Stimulated activated CD8-positive, alpha-beta memory T cell treated with anti-CD3 and anti-CD28 coated beads, Interleukin-4, amount 100 ng/mL, for 48 hours (primary cell): ENCODE measurements around the gene NR3C2.

Experiments used
- DNase-seq: peaks from one replicate; pipeline ENCODE4 v3.0.0-alpha.2; 2020

The NR3C2 gene

DNA sequence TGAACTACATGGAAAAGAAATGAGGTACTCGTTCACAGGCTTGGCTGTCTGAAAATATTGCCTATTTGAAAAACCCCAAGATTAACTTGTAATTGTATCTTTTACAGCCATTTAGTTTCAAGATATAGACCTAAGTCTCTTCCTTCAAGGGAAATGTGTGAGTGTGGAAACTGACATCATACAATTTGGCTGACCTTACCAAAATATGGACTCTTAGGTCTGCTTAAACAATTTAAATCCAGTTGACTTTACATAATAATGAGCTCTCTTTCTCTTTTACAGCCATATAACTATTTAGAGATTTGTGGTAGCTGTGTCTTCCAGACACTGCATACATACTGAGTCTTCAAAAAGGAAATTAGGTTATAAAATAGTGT lies 186.9 kb downstream of the NR3C2 start:
- DNase-seq: no peak

DNA sequence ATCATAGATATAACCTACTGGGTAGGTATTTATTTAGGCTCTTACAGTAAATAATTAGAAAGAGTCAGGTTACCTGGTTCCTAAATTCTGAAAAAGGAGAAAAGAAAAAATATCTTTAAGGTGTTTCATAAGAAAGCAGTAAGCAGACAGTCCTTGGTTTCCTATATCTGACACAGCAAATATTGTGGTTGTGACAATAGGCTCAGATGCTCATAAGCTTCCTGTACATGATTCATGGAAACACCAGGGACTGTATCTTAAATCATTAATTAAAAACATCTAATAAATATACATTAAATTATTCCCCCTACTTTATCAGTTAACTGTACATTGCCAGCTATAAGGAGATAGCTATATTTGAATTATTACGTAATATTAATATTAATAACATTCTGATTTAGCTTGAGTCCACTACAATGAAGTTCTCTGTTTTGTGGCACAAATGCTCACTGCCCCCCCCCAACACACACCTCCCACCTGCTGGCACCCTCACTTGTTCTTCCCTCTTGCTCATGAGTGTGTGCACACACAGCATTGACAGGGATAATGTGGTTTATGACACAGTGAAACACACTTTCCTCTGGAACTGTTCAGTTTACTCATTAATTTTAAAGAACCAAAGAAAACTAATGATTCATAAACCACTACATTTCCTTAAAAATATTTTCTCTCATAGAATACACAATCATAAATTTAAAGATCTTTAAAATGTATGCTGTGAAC lies 187.4 kb downstream of the NR3C2 start:
- no peak for DNase-seq

DNA sequence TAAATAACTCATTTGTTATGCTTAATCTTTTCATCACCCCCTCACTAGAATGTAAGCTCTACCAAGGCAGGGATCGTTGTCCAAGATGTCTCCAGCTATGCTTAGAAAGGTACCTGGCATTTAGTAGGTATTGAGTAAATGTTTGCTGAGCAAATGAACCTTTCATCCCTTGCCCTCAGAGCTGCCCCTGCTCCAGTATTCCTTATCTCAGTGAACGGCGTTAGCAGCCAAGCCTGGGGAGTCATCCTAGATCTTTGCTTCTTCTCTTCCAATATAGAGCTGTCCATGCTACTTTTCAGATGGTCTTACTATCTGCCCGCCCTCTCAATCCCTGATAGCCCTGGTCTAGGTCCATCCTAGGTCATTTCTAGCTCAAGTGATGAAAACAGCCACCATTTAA lies 188.4 kb downstream of the NR3C2 start:
- no peak for DNase-seq

DNA sequence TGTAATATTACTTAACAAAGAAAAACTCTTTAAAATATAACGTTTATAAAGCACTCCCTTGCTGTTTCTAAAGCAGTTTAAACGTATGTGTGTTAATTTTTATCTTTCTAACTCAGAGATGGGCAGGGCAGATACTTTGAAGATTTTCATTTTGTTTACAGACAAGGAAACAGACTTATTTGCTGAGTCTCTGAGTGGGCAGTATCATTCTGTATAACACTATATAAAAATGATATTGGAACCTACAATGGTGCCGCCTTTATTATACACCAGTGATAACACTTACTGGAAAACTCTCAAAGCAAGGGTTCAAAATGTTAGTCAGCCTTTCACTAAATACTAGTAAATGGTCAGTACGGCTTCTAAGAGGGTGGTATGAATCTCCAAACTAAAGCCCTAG lies 193.4 kb downstream of the NR3C2 start:
- no peak for DNase-seq

DNA sequence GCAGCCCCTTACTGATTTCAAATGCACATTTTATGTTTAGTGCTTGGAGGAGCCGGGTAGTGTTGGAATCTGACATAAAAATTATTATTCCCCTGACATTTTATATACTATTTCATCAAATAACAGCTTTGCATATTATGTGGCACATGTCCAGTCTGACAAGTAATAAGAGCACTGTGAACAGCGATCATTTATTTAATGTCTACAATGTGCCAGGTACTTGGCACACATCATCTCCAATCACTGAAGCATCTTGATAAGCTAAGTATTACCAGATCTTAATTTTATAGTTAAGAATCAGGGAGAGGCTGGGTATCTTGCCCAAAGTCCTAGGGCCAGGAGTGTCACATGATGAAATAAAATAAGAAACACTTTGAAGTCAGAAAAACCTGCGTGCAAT lies 197.2 kb downstream of the NR3C2 start:
- DNase-seq: no peak

DNA sequence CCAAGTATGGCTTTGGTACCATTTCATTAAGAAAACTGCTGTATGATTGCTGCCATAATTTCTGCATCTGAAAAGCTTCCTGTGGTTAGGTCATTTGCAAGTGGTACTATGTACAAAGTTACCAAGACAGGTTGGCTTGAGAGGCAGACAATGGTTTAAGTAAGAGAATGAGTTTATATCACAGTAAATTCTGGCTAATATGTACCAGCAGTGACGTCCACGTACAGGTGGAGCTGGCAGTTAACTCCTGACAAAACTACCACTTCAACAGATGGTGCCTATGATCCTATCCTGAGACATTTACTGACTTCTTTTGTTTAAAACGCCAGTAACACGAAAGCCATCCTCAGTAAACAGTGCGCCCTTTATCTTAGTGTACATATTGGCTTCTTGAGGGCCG lies 198.4 kb downstream of the NR3C2 start:
- DNase-seq: no peak

DNA sequence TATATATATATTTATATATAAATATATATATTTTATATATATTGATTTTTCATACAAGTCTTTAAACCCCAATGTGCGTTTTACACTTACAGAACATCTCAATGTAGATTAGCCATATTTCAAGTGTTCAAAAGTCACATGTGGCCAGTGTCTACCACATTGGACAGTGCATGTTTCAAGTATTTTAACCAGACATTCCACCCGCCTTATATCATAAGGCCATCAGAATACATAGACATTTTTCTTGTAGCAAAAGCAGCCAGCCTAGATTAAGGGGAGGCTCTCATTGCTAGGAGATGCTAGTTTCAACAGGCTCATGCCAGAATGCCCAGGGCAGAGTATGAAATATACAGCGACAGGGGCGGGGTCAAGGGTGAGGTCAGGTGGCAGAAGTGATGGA lies 202.0 kb downstream of the NR3C2 start:
- DNase-seq: no peak

DNA sequence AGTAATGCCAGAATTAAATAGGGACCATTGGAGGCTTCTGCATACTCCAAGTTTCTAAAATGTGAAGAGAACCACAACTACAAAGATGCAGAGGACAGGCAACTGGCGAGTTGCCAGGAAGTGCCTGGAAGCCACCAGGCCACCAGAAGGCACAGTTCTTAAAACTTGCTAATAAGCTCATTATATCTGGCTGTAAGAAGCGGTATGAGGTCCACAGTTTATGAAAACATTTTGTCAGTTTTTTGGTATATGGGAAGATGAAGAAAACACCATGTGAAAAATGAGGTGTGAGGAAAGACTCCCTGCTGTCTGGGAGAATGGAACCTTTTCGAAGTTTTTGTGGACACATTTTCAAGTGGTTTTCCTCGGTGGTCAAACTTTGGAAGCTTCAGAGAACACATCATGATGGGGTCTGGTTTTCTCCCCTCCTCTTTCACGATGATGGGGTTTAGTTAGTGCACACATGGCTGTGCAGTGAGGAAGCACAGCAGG lies 202.7 kb downstream of the NR3C2 start:
- DNase-seq: no peak

DNA sequence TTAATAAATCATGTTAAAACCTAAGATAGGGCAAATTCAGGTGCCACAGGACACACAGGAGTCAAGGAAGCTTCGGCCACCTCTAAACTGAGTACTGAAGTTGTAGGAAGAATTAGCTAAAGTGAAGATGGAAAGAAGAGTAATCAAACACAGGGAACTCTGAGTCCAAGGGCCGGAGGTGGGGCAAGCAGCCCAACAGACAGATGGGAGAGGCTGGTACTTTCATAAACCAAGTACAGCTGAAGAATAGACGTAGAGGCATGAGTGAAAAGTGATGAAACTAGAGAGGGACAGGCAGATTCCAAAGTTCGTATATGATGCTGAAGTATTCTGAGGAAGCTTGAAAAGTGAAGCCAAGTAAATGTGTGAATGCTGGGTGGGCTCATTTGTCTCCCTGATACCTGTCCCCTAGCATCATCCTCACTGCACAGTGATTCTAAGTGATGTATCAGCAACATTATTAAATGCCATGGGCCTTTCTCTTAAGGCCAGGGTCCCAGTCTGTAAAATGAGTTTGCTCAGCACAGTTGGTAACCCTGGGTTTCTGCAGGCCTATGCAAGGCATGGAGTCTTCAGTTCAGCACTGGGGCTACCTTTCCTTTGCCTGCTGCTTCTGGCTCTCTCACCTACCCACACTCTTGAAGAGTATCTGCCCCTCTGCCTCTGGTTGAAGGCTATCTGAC lies 203.3 kb downstream of the NR3C2 start:
- no peak for DNase-seq

DNA sequence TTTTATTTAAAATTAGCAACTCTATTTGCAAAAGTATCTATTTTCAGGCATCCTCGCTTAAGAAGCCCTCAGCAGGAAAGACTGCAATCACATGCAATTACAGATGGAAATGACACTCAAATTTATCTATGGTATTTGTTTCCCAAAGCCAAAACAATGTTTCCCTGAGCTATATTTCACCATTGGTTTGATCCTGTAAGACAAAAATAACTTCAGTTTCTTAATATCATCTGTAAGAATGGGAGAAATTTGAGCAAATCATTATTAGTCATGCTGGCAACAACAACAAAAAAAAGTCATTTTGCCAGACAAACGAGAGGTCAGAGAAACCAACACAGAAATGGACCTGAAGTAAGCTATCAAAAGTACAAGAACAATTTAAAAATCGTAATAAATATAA lies 204.1 kb downstream of the NR3C2 start:
- DNase-seq: no peak

DNA sequence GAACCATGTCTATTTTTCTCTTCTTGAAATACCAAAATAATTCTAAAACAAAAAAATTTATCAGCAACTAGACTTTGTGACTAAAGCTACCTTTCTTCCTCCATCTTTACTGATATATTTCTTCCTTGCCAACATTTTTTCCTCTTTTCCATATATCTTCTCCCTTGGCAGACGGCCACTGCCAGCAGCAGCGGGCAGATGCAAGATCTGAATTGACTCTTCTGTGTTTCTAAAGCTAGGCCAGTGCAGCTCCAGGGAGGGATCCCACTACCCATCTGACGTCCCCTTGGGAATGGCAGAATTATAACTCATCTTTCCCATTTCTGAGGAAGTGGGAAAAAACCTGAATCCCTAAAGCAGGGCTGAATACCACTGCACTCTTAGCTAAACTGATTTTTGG lies 206.4 kb downstream of the NR3C2 start:
- DNase-seq: no peak

DNA sequence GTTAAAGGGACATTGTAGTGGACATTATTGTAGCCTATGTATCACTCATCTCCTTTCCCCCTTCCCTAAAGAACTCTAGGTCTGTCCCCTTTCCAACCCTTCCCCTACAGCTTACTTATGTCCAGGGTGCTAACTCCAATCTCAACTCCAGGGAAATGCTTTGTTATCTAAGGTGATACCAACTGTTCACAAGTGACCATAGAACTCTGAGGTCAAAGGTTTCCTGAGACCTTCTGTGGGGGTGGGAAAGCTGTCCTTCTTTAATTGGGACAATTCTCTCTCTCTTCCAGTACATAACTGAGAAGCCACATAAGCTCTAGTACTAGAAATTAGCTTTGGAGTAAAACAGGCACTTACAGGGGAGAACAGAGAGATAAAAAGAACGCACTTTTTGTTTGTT lies 212.4 kb downstream of the NR3C2 start:
- no peak for DNase-seq

DNA sequence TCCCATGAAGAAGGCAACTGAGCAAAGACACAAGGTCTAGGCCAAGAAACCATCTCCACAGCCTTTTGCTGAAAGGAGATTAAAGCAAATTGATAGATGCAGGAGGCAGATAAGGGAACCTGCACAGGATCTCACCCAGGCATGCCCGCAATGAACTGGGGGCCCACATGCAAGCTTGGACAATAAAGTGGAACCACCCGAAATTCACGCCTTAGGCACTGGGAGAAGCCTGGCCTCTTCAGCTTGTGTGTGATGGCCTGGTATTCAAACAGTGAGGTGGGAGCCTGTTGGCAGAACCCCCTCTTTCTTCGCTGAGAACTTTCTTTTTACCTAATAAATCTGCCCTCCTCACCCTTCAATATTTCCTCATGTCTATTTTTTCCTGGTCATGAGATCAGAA lies 213.2 kb downstream of the NR3C2 start:
- DNase-seq: no peak

DNA sequence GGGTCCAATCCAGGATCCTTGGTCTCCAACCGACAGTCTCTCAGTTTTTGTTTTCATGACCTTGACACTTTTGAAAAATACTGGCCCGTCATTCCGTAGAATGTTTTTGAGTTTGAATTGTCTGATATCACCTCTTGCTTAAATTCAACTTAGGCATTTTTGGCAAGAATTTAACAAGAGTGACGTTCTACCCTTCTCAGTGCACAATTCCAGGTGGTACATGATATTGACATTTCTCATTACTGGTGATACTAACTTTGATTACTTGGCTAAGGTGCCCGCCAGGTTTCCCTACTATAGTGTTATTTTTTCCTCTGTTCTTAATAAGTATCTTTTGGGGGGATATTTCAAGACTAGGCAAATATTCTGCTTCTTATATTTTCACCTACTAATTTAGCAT lies 215.1 kb downstream of the NR3C2 start:
- no peak for DNase-seq

DNA sequence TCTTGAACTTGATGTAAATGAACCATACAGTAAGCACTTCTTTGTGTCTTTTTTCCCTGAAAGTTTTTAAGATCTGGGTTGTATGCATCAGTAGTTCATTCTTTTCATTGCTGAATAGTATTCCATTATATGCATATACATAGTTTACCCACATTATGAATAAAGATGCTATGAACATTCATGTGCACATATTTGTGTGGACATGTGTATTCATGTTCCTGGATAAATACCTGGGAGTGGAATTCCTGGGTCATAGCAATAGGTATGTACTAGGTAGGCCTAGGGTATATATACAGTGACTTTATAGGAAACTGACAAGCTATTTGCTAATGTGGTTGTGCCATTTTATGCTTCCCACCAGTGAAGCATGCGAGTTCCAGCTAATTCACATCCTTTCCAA lies 215.9 kb downstream of the NR3C2 start:
- DNase-seq: no peak

DNA sequence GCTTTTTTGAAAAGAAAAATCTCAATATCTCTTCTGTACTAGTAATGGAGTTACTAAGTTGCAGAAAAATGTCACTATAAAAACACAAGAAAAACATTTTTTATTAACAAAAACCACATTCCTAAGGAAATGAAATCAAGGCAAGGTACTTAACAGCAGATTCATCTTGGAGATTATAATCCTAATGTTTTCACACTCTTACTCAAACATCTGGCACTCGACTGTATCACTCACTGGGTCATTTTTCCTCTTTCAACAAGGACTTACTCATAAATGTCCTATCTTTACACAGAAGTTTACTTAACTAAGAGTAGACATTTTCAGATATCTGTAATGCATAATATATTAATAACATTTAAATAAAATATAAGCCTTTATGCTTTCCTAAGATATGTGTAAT lies 216.6 kb downstream of the NR3C2 start:
- DNase-seq: no peak

DNA sequence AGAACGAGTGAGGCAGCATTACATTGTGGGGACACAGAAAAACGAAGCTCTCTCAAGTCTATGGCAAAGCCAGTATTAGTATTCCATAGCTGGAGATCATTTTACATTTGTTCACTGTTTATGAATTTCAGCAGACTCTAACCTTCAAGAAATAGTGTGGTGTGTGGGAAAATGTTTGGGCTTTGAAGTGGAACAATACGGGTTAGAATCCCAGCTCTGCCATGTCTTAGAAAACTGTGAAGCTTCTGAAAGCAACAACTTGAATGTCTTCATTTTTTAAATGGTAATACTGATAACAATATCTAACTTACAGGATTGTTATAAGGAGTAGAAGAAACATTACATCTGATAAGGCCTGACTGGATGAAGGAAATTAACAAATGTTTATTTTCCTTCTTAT lies 217.7 kb downstream of the NR3C2 start:
- DNase-seq: no peak

DNA sequence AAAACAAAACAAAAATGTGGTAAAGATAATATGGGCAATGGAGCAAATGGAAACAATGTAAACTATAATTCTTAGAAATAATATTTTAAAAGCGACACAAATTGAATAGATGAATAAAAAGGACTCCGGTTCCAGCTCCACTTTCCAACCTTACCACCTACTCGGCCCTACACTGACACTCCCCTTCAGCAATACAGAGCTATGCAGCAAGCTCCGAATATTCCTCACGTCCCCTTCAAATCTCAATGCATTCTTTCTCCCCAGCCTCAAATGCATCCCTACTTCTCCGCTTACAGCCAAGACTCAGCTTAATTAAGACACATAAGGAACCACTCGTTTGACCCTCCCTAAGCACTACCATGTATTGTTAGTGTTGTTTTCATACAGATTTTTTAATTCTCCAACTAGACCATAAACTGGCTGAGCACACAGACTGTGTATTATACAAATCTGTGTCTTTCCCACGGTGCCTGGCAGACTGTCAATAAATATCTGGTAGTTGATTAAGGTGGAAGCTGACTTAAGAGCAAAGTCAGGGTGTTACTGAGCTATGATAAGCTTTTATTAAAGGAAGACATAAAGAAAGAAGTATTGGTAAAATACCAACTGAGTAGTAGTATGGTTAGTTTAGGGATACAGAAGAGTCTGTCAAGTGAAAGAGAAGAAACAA lies 219.1 kb downstream of the NR3C2 start:
- DNase-seq: no peak

DNA sequence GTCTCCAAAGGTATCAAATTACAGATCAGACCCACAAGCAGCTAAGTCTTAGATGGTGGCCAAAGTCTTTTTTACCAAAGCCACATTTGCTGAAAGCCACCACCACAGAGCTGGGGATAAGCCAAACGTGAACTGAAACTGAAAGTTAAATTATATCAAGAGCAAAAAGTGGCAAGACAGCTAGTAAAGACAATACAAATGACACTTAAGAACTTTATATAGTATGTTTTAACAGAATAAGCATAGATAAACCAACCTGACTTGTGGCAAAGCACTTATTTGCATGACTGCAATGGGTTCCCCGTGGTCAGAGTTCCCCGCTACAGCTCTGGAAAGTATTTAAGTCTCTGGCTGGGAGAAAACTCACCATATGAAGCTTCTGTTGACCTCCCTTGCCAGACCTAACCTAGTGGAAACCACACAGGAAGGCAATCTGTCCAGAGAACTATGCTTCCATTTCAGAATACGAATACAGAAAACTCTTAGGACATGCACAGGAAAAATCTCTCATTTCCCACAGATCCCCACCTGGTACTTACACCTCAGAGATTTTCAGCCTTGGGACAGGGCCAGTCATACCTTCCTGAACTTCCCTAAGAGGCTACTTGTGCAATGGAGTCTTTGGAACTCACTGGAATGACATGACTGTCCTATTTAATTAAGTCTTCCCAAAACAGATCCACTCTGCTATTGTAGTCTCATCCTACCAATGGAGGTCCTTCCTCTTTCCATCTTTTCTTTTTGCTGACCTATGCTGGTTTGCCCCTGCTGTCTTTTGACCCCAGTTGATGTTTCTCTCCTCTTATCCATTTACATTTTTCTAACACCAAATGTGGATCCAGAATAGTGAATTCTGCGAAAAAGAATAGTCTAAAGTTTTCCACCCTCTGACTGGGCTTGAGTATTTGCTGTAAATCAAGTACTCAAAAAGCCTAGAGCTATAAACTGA lies 225.1 kb downstream of the NR3C2 start:
- DNase-seq: no peak

DNA sequence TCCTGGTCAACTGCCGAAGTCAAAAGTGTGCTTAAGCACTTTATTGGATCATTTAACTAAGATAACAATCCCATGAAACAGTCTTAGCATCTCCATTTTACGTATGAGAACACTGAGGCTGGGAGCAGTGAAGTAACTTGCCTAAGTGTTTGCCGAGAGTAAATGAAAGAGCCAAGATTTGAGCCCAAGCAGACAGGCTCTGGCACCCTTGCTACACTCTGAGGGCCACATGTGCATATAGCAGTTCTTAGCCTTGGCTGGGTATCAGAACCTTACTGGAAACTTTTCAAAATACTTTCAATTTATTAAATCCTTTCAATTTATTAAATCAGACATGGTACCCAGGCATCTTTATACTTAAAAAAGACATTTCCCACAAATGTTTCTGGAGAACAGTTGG lies 225.9 kb downstream of the NR3C2 start:
- no peak for DNase-seq

DNA sequence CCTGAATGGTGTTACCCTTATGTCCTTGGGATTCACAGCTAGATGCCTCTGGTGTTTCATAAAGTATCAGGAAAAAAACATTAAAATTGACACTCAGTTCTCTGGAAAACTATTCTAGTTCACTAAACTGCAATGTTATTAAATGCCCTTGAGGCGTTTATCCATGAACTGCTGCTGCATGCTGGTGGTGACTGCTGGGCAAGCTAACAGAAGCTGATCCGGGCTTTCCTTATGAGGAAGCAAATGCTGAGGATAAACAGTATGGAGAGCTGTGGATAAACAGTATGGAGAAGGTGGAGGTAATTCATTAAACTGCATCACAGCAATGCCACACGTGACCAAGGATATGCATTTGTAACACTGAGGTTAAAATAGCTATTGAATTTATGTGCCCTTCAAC lies 227.0 kb downstream of the NR3C2 start:
- no peak for DNase-seq

DNA sequence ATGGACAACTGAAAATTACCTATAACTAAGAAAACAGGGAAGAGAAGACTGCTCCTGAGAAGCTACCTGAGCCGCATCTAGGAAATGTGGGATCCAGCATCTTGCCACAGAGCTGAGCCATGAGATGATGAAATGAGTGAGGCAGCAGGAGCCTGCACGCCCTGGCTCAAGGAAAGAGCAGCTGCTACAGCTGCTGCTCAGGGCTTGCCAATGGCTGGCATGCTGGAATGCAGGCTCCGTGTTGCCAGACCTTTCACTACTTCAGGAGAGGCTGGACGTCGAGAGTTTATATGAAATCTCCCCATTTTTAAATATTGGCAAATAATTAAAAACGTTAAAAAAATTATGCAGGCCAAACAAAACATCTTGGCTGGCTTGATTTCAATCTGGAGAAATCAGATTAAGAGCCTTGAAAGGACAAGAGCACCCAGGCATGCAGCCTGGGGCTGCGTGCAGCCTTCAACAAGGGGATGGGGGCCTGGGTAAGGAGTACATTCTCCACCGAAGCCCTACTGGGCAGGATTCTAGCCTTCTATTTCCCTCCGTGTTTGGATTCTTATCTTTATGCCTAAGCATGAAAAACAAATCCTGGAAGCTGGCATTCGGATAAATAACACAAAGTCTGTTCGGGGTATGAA lies 227.6 kb downstream of the NR3C2 start:
- DNase-seq: no peak

DNA sequence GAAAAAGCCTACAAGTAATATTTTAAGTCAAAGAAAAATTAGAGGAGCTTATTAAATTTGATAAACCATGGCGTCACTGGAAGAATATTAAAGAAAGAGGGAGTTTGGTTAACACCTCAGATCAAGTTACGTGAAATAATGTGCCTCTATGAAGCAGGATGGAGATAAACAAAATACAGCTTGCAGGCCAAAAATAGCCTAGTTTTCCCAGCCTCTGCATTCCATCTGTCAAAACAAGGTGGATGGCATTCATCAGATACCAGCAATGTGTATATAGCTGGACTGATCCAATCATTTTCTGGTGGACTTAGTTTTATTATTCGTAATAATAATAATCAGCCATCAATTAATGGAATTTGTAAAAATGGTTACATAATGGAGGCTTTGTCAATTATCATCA lies 230.7 kb downstream of the NR3C2 start:
- no peak for DNase-seq
